ENCODE measurements around the gene SETD2.
"Not testable (repeated sequence)": the region's sequence is repeated elsewhere in the genome, so short reads cannot be mapped to it uniquely, and the experiment has no call there.

Gene SETD2

DNA sequence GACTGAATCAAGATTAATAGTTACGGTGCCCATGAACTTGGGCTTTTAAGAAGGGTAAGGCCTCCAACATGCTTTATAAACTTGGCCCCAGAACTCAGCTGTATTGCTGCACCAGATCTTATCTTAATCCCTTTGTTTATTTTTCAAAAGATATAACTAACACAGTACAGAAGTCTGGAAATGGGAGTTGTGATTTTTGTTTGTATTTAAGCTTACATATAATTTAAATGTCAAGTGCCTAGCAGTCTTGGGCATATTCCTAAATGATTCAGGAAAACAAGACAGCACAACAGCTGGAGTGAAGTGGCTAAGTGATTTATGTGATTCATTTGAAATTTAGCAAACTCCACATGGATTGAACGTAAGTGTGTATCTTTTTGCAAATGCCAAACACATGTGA lies 128.3 kb downstream of the SETD2 start:
- H3K4me3 ChIP-seq (ENCODE audit: low read depth, low read length): no peak overlapping the region

DNA sequence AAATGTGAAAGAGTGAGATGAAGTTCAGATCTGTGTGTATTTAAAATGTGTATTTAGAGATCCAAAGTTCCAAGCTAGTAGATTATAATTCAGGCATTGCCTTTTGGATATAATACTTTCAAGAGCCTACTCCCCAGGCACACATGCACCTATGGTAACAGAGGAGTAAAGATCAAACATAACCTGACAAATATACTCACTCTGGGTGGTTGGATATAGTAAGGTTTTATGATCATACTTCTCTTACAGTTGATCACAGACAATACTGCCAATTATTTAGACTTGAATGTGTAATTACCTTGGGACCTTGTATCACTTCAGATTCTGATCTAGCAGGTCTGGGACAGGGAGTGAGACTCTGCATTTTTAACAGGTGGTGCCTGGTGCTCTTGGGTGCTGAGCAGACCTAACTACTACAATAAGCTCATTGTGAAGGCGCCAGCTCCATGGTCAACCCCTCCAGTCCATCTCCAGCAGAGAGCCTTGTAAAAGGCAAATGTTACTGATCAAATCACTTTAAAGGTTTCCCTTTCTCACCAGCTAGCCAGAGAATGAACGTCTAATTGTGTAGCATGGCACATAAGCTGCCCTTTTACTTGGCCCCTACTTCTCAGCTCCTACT lies 128.9 kb downstream of the SETD2 start:
- H3K4me3 ChIP-seq (ENCODE audit: low read depth, low read length): no peak overlapping the region

DNA sequence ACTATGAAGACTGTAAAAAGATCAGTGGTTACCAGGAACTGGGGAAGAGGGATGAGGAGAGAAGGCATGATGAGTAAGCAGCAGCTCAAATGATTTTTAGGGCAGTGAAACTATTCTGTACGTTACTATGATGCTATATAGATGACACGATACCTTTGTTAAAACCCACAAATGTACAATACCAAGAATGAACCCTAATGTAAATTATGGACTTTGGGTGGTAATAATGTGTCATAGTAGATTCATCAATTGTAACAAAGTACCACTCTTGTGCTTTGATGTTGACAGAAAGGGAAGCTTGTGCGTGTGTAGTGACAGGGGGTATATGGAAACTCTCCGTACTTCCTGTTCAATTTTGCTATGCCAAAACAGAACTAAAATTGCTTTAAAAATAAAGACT lies 132.9 kb downstream of the SETD2 start:
- not testable (repeated sequence) for H3K4me3 ChIP-seq (ENCODE audit: low read depth, low read length)

DNA sequence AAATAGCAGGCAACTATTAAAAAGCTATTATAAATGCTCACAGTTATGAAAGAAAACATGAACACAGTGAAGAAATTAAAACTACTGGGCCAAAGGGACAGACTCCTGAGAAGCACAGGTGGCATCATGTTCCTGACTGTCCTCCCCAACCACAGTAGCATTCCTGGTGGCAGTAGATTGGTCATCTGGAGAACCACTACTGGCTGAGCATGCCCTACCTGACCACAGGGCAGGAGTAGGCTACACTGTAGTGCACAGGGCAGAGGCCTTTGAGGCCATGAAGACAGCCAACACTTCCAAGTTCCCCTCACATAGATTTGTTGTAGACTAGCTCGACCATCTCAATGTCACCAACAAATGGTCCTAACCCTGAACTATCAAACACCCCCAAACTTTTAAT lies 135.2 kb downstream of the SETD2 start:
- H3K4me3 ChIP-seq (ENCODE audit: low read depth, low read length): no peak overlapping the region

DNA sequence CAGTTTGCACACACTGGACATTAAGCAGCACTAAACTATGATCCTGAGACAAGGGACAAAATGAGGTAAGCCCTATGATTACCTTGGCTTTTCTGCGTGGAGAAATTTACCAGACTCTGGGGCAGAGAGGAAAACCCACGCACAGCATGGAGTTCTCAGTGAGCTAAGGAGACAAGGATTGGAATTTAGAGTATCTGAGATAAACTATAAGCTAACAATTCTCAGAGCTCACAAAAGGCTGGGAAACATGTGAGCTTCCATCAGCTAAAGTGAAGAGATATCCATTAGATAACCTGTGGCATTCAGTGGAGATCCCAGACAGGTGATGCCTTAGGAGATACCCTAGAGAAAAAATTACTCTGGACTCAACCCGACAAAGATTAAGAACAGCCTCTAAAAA lies 135.8 kb downstream of the SETD2 start:
- no peak overlapping the region for H3K4me3 ChIP-seq (ENCODE audit: low read depth, low read length)

DNA sequence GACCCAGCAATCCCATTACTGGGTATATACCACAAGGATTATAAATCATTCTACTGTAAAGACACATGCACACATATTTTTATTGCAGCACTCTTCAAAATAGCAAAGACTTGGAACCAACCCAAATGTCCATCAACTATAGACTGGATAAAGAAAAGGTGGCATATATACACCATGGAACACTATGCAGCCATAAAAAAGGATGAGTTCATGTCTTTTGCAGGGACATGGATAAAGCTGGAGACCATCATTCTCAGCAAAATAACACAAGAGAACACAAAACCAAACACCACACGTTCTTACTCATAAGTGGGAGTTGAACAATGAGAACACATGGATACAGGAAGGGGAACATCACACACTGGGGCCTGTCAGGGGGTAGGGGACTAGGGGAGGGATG lies 137.5 kb downstream of the SETD2 start:
- not testable (repeated sequence) for H3K4me3 ChIP-seq (ENCODE audit: low read depth, low read length)

DNA sequence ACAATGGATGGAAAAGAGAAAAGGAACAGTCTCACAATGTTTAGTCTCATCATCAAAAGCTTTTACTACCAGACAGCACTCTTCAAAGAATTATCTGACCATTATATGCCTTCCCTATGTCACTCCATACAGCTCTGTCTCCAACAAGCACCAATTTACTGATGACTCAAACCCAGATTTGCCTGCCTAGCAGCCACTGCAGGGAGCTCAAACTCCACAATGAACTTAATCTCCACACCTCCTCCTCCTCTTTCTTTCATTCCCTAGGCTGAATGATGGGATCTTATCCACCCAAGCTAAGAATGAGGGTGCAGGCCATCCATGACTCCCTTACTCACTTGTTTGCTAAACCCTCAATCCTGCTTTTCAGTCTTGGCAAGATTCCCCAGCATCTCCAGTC lies 139.0 kb downstream of the SETD2 start:
- H3K4me3 ChIP-seq (ENCODE audit: low read depth, low read length): no peak overlapping the region

DNA sequence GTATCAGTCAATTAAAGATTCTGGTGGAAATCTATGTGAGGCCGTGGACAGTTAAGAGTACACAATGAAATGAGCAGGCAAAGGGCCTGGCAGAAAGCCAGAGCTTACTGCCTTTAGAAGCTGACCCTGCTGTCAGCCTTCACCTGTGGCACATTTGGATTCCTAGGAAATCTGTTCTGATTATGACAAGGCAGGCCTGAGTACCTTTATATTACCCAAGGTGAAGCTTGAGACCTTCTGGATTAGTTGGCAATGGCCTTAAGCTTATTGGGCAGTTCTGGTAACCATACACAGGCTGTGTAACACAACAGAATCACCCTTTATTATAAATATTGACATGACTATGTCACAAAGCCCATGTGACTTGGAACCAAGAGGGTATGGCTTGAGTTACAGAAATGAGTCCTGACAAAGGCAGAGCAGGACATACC lies 141.3 kb downstream of the SETD2 start:
- no peak overlapping the region for H3K4me3 ChIP-seq (ENCODE audit: low read depth, low read length)

DNA sequence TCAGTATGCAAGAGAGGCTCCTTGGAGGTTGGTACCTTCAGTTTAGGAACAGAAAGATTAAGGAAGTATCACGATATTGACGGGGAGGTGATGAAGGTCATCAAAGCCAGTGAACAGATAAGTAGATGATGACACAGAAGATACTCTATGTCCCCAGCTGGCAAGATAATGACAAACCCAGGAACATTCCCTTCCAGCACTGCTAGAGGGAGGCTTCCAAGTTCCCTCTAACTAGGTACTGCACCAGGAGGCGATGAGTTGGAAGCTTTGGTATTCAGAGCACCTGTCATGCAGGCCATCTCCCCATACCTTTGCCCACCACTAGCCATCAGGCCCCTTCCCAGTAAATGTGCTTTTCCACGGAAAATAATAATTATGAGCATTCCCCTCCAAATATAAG lies 143.6 kb downstream of the SETD2 start:
- no peak overlapping the region for H3K4me3 ChIP-seq (ENCODE audit: low read depth, low read length)

DNA sequence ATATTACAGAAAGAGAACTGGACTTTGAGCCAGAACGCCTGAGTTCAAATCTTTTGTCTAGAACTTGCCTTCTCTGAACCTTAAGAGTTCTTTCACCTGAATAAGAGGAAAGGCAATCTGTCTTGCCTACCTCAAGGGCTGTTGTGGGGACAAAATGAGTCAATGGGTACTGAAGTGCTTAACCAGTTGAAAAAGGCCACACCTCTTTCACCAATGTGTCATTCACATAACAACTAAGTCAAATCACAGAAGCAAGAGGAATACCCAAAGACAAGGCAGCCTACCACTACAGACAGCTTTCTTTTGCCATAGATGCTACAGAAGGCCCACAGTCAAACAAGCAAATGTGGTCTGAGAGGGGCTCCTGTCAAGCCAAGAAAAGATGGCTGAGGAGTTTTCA lies 144.7 kb downstream of the SETD2 start:
- no peak overlapping the region for H3K4me3 ChIP-seq (ENCODE audit: low read depth, low read length)

DNA sequence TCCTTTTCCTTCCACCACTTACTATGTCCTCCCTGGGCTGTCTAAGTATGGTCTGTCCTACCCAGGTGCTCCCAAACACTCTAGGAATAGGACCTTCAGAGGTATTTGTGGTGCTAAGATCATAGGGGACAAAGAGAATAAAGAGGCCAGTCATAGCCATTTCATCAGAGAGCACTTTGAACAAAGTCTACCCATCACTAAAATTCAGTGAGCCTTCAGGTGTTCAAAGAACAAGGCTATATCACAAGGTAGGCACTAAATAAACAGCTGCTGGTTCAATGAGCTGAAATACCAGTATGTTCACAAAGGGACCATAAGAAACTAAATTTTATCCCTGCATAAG lies 145.7 kb downstream of the SETD2 start:
- no peak overlapping the region for H3K4me3 ChIP-seq (ENCODE audit: low read depth, low read length)

DNA sequence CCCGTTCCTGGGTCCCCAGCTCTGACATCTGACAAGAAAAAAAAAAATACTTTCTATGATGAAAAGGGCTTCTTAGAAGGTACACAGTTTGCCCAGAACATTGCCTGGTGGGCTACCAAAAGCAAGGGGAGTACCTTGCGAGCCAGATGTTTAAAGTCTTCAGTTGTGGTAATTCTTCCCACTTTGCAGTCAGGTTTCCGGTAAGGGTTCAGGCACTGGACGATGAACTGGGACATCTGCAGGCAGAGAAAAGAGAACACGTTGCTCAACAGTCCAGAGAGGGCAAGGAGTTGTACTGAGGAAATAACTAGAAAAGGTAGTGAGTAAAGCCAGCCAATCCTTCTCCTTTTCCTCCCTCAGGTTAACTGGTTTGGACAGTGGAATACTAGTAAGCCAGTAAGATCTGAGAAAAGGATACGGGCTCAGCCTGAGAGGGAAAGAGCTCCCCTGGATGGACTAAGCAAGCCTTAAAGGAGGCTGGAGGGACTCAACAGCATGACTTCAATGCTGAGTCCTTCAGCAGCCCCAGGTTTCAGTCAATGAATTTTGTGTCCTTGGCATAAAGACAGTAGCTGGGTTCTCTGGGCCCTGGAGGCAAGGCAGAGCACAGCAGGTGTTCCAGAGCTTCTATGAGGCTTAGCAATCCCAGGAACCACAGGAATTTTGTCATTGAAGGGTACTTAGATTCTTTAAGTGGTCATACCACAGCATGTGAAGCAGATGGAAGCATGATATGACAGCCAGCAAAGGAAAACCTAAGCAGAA lies 146.2 kb downstream of the SETD2 start:
- H3K4me3 ChIP-seq (ENCODE audit: low read depth, low read length): no peak overlapping the region

DNA sequence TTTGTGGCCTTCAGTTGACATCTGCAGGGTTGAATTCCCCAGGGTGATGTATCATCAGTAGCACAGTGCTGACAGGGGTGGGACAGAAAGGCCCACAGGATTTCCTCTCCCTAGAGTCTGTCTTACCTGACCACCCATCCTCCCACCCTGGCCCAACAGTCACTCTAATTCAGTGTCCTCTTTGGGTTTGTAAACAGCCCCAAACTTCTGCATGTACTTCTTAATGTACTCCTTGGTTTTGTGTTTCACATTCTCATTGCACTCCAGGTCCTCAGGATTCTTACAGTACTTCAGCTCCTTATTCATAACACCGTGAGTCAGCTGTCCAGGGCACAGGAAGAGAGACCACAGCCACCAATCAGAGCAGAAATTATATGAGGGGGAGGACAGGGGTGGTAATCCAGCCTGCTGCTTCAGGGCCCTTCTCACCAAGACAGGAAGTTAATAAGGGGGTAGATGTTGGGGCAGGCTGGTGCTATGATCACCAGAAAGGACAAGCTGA lies 146.9 kb downstream of the SETD2 start:
- no peak overlapping the region for H3K4me3 ChIP-seq (ENCODE audit: low read depth, low read length)

DNA sequence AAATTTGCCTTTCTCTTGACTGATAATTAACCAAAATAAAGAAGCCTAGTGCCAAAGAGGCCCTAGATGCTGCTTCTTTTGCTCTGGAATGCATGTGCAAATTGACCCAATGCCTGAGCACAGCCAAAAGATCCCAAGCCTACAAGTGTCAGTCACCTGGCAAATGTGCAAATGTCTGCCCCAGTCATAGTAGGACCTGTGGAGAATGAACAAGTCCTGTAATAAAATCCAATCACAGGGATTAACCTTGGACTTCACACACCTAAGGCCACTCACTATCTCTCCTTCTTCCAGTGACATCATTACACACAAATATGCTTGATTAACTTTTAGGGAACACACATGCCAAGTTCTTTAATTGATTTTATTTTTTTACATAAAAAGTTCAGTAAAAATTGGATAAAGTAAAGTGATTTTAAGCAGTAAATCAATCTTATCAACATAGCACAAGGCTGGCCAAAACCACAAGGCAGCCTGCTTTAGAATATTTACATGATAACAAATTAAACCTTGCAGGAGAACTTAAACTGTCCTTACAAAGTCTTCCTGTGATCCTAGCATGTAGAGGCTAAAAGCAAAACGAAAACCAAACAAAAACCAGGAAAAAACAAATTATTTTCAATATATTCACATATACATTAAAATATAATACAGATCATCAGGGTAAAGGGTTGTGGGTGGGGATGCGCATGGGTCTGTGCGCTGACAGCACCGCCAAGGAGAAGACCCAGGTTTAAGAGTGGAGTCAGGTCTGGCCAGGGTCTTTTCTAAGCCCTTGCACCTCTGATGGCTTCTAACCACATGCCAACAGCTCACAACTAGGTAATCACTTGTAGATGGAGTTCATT lies 147.6 kb downstream of the SETD2 start:
- H3K4me3 ChIP-seq (ENCODE audit: low read depth, low read length): no peak overlapping the region

DNA sequence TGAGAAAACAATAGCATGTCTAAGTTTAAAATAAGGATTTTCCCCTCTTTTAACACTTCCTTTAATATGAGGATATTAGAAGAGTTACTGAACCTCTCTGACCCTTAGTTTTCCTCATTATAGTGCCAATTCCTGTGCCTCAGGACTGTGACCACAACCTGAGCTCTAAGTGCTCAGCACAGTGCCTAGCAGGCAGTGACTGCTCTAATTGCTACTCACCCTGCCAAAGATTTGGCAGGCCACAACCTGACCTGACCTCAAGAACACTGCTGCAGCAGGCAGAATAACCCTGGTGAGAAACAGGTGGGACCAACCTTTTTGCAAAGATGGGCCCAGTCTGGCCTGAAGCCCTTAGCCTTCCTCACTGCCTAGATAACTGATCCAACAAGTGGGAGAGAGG lies 148.8 kb downstream of the SETD2 start:
- no peak overlapping the region for H3K4me3 ChIP-seq (ENCODE audit: low read depth, low read length)

DNA sequence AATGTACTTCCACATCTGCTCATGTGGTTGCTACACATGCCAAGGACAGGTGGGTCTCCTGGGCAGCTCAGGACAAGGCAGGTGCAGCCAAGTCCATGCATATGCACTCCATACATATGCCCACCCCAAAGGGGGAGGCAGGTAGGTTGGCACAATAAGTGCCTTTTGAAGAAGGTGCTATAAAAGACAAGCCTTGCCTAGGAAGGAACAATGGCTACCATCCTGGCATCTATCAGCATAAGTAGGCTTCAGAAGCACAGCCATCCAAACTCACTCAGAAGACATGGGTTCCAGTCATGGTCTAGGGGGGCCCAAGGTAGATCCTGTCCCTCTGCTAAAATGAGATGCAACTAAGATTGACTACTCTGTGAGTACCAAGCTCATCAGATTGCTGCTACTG lies 149.9 kb downstream of the SETD2 start:
- no peak overlapping the region for H3K4me3 ChIP-seq (ENCODE audit: low read depth, low read length)

DNA sequence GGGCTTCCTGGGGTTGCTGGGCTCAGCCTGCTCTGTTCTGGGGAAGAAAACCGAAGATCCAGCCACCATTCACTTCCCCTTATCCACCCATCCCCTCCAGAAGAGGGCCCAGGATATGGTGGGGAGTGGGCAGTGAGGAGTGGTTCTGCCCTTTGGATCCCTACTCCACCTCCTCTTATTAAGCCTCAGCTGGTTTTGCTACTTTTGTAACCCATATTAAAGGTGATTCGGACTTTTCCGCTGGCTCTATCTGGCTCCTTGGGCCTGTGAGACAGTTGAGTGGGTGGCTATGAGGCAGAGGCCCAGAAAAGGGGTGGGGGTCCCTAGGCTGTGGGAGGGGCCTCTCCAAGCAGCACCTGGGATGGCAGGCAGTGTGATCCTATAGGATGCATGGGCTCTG lies 150.7 kb downstream of the SETD2 start:
- H3K4me3 ChIP-seq (ENCODE audit: low read depth, low read length): no peak overlapping the region

DNA sequence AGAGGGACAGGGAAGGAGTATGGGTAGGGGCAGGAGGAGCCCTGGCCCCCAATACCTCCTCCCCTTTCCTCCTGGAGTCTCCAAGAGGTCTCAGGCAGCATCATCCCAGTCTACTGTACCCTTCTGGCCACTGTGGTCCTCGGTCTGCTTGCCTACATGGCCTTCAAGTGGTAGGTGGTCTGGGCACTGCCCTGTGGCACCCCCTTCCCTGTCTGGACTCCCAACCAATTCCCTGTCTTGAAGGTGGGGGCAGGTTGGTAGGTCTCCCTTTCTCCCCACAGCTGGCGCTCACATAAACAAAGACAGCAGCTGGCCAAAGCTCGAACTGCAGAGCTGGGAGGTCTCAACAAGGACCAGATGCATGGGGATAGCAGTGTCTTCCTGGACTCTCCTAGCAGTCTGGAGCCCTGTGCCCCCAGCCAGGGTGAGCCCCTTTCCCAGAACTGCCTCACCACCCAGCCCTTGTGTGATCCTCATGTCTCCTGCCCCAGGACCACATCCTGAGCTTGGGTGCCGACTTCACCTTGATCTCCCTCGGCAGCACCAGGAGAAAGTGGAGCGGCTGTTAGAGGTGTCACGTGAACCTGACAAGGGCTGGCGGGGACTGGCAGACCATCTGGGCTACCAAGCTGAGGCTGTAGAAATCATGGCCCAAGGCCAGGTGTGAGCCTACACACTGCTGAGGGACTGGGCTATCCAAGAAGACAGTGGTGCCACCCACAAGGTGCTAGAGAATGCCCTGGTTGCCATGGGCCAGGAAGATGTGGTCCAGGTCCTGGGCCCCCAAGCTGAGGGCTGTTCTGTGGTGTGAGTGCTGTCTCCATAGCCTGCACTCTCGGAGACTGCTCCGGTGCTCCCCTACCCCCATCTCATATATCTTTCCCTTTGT lies 151.3 kb downstream of the SETD2 start:
- no peak overlapping the region for H3K4me3 ChIP-seq (ENCODE audit: low read depth, low read length)

DNA sequence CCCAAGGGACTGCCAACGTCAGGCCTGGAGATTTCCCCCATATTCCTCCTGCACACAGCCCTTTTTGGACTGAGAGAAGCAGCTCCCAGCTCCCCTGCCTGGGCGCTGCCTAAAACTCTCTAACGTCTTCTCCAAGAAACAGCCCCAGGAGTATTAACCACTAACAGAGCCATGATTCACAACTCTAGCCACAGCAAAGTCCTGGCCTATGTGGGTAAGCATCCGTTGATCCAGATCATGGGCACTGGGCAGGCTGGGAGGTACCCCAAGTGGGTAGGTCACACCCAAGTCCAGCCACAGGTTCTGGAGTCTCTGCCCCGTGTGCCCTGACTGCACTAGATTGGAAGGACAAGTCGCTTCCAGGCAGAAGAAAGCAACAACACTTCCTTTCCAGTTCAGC lies 152.5 kb downstream of the SETD2 start:
- H3K4me3 ChIP-seq (ENCODE audit: low read depth, low read length): no peak overlapping the region

DNA sequence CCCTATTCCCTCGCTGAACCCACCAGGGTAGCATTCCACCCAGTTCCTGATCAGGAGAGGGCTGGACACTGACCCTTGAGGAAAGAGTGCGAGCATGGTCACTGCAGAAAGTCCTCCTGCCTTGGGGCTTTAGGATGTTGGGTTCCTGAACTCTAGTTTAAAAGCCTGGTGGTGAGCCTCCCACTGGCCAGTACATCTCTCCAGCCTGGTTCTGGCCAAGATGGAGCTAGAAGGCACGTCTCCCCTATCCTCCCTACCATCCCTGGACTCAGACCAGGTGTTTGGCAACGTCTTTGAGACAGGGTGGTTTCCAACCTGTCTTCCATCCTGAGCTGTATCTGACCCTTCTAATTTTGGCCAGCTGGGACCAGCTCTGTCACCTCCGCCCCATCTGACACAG lies 153.0 kb downstream of the SETD2 start:
- H3K4me3 ChIP-seq (ENCODE audit: low read depth, low read length): no peak overlapping the region
